HG02798 (cell line): ENCODE results near the gene HES3.

ENCODE experiments used
- ATAC-seq: cut with Tn5 transposase; IDR thresholded peaks from one replicate; pipeline ENCODE4 v1.9.1; 2021; ENCODE audit warnings: mild to moderate bottlenecking; ENCODE audit not compliant: unreplicated experiment, poor library complexity

Gene HES3

GRCh38 chr1:6274622-6275139 lies 30.7 kb downstream of the HES3 start:
- no peak for ATAC-seq

- ATAC-seq: no peak
Observed at GRCh38 chr1:6275826-6276782, 32.1 kb downstream of the HES3 start.

GRCh38 chr1:6276811-6277555 lies 33.0 kb downstream of the HES3 start:
- ATAC-seq: no peak

GRCh38 chr1:6278263-6278662 lies 34.3 kb downstream of the HES3 start:
- ATAC-seq: no peak

- no peak for ATAC-seq
Observed at GRCh38 chr1:6279066-6279465, 35.1 kb downstream of the HES3 start.

- ATAC-seq: no peak
Observed at GRCh38 chr1:6279613-6280383, 35.8 kb downstream of the HES3 start.

GRCh38 chr1:6280761-6281451 lies 36.9 kb downstream of the HES3 start:
- no peak for ATAC-seq

GRCh38 chr1:6281511-6282402 lies 37.8 kb downstream of the HES3 start:
- no peak for ATAC-seq

- no peak for ATAC-seq
Observed at GRCh38 chr1:6282577-6283270, 38.7 kb downstream of the HES3 start.

GRCh38 chr1:6285336-6285735 lies 41.4 kb downstream of the HES3 start:
- ATAC-seq: no peak

- no peak for ATAC-seq
Observed at GRCh38 chr1:6286266-6286665, 42.3 kb downstream of the HES3 start.

- no peak for ATAC-seq
Observed at GRCh38 chr1:6287029-6287428, 43.0 kb downstream of the HES3 start.

GRCh38 chr1:6287431-6287886 lies 43.5 kb downstream of the HES3 start:
- ATAC-seq: no peak

- no peak for ATAC-seq
Observed at GRCh38 chr1:6288026-6288425, 44.0 kb downstream of the HES3 start.

GRCh38 chr1:6288665-6289064 lies 44.7 kb downstream of the HES3 start:
- ATAC-seq: no peak

- ATAC-seq: no peak
Observed at GRCh38 chr1:6292102-6292501, 48.1 kb downstream of the HES3 start.

GRCh38 chr1:6294080-6294889 lies 50.3 kb downstream of the HES3 start:
- ATAC-seq: no peak
